ENCODE results near the gene ARSD.
A peak's percentile ranks its signal among the peaks of the same experiment; 100 is the strongest.
"Not testable (repeated sequence)": the region's sequence is repeated elsewhere in the genome, so short reads cannot be mapped to it uniquely, and the experiment has no call there.

Gene ARSD, protein sequence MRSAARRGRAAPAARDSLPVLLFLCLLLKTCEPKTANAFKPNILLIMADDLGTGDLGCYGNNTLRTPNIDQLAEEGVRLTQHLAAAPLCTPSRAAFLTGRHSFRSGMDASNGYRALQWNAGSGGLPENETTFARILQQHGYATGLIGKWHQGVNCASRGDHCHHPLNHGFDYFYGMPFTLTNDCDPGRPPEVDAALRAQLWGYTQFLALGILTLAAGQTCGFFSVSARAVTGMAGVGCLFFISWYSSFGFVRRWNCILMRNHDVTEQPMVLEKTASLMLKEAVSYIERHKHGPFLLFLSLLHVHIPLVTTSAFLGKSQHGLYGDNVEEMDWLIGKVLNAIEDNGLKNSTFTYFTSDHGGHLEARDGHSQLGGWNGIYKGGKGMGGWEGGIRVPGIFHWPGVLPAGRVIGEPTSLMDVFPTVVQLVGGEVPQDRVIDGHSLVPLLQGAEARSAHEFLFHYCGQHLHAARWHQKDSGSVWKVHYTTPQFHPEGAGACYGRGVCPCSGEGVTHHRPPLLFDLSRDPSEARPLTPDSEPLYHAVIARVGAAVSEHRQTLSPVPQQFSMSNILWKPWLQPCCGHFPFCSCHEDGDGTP

DNA sequence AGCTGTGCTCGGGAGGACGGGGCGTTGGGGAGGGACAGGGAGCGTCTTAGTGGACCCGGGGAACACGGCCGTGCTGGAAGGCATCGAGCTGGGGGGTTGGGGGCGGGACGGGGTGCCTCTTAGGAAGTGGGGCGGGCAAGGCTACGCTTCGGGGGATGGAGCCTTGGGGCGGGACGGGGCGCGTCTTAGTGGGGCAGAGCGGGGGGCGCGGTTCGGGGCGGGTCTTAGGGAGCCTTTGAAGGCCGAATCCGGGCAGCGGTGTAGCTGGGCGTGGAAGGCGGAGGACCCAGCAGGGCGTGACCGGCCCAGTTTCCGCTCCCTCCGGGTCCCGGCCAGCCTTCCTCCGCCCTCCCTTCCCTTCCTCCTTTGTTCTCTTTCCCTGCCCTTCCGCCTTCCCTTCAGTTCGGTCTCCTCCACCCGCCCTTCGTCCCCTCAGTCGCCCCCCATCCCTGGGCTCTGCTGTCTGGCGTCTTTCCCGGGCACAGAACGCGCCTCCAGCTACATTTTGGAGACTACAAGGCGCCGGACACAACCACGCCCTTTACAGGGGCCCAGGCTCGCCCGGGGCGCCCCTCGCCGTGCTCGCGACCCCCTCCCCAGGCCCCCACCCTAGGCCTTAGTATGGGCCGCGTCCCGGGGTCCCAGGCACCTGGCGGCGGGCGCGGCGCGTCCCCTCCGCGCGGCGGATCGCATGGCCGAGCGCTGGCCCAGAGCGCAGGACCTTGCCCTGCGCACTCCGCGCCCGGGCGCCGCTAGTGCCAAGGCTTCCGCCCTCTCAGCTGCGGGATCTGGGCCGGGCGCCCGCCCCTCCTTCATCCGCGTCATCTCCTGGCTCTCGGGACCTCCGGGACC is at the start of gene ARSD:
TSS of gene ARSD (minus strand) at position 757 of the 852 bp plus-strand sequence. CDS start at position 693, 64 bp downstream.
- DNase-seq (ENCODE audit: low read depth in 2 of 2) = peak; percentile 6 to 10

GRCh38 chrX:2978639-2979038 is 49.5 kb upstream of the ARSD start:
- not testable (repeated sequence) for DNase-seq (ENCODE audit: low read depth in 2 of 2)

GRCh38 chrX:2974961-2975360 is 45.8 kb upstream of the ARSD start:
- DNase-seq (ENCODE audit: low read depth in 2 of 2) = no peak

DNA sequence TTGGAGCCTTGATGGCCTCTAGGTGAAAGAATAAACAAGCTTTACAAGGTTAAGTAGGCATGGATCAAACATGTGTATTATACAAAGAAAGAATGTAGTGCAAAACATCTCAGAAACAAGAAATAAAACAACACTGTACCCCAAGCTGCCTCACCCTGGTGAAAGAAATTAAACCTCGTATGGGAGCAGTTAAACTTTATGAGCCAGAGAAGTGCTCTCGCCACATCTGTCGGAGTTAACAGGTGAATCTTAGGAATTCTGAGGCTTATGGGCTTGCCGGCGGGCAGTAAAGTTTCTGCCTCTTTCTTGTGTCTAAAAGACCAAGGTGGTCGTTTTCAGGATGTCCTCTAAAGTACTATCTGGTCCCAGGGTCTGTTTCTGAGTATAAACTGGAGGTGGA is 43.3 kb upstream of the ARSD start:
- no peak for DNase-seq (ENCODE audit: low read depth in 2 of 2)

DNA sequence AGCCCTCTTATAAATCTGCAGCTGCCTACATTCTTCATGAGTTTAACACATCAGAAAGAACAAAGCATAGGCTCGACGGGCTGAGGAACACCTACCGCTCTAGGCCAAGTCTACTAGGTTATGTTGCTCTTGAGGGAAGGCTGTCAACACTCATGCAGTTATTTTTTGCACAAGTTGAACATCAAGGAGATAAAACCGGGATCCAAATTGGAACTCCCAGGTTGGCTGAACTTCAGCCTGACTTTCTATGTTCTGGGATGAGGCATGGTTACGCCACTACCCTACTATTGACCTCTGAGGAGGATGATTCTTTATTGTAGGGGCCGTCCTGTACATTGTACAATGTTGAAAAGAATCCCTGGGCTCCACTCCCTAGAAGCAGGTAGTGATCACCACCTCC is 39.9 kb upstream of the ARSD start:
- DNase-seq (ENCODE audit: low read depth in 2 of 2) = no peak

GRCh38 chrX:2967998-2968909 is 39.1 kb upstream of the ARSD start:
- DNase-seq (ENCODE audit: low read depth in 2 of 2) = no peak

GRCh38 chrX:2967584-2967983 is 38.4 kb upstream of the ARSD start:
- no peak for DNase-seq (ENCODE audit: low read depth in 2 of 2)

- no peak for DNase-seq (ENCODE audit: low read depth in 2 of 2)
These were observed 37.9 kb upstream of the ARSD start for GRCh38 chrX:2967012-2967411.

GRCh38 chrX:2965965-2966364 is 36.8 kb upstream of the ARSD start:
- no peak for DNase-seq (ENCODE audit: low read depth in 2 of 2)

- DNase-seq (ENCODE audit: low read depth in 2 of 2) = not testable (repeated sequence)
These were observed 35.1 kb upstream of the ARSD start for GRCh38 chrX:2963992-2964794.

DNA sequence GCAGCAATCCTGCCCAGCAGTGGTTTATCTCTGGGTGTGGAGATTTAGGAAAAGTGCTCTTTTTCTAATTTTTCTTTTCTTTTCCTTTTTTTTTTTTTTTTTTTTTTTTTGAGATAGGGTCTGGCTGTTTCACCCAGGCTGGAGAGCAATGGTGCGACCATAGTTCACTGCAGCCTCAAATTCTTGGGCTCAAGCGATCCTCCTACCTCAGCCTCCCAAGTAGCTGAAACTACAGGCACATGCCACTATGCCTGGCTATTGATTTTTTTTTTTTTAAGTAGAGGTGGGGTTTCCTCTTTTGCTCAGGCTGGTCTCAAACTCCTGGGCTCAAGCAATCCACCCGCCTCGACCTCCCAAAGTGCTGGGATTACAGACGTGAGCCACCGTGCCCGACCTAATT is 34.3 kb upstream of the ARSD start:
- not testable (repeated sequence) for DNase-seq (ENCODE audit: low read depth in 2 of 2)

GRCh38 chrX:2962381-2962780 is 33.2 kb upstream of the ARSD start:
- no peak for DNase-seq (ENCODE audit: low read depth in 2 of 2)

DNA sequence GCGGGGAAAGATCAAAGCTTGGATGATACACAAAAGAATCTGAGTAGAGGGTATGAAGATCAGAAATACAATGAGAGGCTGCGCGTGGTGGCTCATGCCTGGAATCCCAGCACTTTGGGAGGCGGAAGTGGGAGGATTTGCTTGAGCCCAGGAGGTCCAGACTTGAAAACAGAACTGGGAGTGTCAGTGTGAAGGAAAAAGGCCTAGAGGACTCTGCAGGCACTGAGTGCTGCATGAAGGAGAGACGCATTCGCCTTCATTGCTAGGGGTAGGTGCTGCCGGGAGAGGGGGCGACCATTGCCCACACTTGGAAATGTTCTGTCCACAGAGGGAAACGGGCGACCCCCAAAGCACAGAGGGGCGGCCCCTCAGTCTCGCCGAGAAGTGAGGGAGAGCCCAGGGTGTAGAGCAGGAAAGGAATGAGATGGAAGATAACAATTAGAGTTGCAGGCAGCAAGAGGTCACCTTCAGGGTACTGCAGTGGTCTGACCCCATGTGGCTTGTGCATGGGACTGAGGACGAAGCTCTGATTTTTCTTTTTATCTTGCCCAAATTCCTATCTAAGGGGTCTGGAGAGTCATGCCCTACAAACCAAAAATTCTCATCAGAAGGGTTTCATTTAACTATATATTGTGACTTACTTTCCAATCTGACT is 31.8 kb upstream of the ARSD start:
- DNase-seq (ENCODE audit: low read depth in 2 of 2) = no peak

- no peak for DNase-seq (ENCODE audit: low read depth in 2 of 2)
These were observed 29.1 kb upstream of the ARSD start for GRCh38 chrX:2958199-2958598.

DNA sequence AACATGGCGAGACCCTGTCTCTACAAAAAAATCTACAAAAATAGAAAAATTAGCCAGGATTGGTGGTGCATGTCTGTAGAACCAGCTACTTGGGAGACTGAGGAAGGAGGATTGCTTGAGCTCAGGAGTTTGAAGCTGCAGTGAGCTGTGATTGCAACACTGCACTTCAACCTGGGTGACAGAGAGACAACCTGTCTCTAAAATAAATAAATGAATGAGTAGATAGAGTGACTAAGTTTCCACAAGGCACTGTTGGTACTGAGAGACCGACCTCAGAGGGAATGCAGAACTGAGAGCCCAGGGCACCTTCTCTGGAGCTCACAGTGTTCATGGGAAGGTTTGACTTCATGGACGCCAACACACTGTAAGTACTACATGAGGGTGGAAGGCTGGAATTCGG is 26.7 kb upstream of the ARSD start:
- no peak for DNase-seq (ENCODE audit: low read depth in 2 of 2)

- no peak for DNase-seq (ENCODE audit: low read depth in 2 of 2)
These were observed 26.1 kb upstream of the ARSD start for GRCh38 chrX:2955281-2955680.

- no peak for DNase-seq (ENCODE audit: low read depth in 2 of 2)
These were observed 25.4 kb upstream of the ARSD start for GRCh38 chrX:2954541-2954940.

DNA sequence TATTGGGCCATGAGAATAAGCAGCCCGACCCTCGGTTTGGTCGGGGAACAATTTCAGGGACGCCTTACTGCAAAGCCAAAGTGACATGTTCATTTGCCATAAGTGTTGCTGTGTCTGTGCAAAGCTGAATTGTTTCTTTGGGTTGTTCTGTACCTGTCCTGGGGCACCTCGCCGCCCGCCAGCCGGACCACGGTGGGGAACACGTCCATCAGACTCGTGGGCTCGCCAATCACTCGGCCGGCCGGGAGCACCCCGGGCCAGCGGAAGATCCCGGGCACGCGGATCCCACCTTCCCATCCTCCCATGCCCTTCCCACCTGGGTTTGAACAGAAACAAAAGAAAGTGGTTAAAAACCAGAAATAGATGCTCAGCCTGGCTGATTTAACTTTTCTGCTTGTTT is 8.8 kb upstream of the ARSD start:
- DNase-seq (ENCODE audit: low read depth in 2 of 2) = not testable (repeated sequence)

- DNase-seq (ENCODE audit: low read depth in 2 of 2) = no peak
These were observed 5.9 kb upstream of the ARSD start for GRCh38 chrX:2934715-2935710.
